ENCODE results near the gene PTPRG. TPM values are rescaled to one million over a fixed set of nuclear protein-coding genes. Genes with fewer than 3 reads are reported as not detected.

PTPRG gene
- total RNA-seq, 6 experiments from 2014 or later: 29.4 to 34.7 (median 32.7) TPM

DNA sequence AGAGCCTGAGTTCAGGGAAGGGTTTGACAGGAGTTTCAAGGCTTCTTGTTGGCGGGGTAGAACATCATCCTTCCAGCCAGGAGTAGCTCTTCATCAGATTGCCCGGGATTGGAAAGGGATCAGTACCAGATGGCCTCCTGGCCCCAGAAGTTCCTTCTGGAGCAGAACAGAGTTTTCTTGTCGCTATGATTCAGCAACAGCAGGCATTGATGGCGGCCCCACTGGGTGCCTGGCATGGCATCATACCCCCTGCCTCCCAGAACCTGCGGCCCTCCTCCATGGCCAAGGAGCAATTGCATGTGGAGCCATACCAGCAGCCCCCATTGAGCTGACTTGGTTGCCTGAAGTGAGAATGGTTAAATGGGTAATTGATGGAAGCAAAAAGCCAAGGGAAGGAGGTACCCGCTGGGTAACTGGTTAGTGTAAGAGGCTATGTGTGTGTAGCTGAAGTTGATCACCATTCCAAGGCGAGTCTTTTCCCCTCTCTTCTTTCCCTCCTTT lies 305.6 kb downstream of the PTPRG start:
- Mint-ChIP-seq H3K9me3 (no peaks in the 10 kb centered on the region), H3K27me3 (ENCODE audit: insufficient read depth) (peaks cover 2% of the 10 kb centered on the region; the same call in 1 of the 2 replicates), H3K4me1 (ENCODE audit: low read depth) (peaks cover 17% of the 10 kb centered on the region), H3K36me3 (ENCODE audit: low read depth) (no peaks in the 10 kb centered on the region), H3K27ac (no peak overlapping the region), H3K4me3 (no peak overlapping the region)
- DNase-seq: no peak
- TF ChIP-seq, protein P1, sequence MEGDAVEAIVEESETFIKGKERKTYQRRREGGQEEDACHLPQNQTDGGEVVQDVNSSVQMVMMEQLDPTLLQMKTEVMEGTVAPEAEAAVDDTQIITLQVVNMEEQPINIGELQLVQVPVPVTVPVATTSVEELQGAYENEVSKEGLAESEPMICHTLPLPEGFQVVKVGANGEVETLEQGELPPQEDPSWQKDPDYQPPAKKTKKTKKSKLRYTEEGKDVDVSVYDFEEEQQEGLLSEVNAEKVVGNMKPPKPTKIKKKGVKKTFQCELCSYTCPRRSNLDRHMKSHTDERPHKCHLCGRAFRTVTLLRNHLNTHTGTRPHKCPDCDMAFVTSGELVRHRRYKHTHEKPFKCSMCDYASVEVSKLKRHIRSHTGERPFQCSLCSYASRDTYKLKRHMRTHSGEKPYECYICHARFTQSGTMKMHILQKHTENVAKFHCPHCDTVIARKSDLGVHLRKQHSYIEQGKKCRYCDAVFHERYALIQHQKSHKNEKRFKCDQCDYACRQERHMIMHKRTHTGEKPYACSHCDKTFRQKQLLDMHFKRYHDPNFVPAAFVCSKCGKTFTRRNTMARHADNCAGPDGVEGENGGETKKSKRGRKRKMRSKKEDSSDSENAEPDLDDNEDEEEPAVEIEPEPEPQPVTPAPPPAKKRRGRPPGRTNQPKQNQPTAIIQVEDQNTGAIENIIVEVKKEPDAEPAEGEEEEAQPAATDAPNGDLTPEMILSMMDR (IDR thresholded peaks at IDR 0.05): no peak

DNA sequence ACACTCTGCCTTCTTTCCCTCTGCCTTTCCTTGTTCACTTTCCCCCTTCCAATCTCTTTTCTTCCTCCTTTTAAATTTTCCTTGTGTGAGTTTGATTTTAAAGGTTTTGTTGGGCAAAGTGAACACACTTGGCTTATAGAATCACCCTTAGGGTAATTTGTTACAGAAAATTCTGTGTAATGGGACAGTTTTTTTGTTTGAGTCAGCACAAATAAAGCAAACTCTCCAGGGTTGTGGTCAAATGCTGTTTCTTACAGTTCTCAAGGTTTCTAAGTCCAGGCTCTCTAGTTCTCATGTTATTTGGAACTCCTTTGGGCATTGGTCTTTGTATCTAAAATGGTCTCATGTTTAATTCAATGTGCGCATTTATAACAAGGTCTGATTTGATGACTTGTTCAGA lies 307.1 kb downstream of the PTPRG start:
- peaks cover 17% of the 10 kb centered on the region for H3K4me1 Mint-ChIP-seq (ENCODE audit: low read depth)
- H3K36me3 Mint-ChIP-seq (ENCODE audit: low read depth): no peaks in the 10 kb centered on the region
- TF ChIP-seq, protein P1 (IDR thresholded peaks at IDR 0.05): no peak
- H3K27ac Mint-ChIP-seq: no peak overlapping the region
- no peak overlapping the region for H3K4me3 Mint-ChIP-seq
- H3K27me3 Mint-ChIP-seq (ENCODE audit: insufficient read depth): peaks cover 2% of the 10 kb centered on the region
- DNase-seq: no peak
- H3K9me3 Mint-ChIP-seq: no peaks in the 10 kb centered on the region

GRCh38 chr3:61869371-61869770 lies 308.0 kb downstream of the PTPRG start:
- no peak for DNase-seq
- H3K27me3 Mint-ChIP-seq (ENCODE audit: insufficient read depth): peaks cover 2% of the 10 kb centered on the region
- no peak overlapping the region for H3K27ac Mint-ChIP-seq
- H3K9me3 Mint-ChIP-seq: no peaks in the 10 kb centered on the region
- peaks cover 16% of the 10 kb centered on the region for H3K4me1 Mint-ChIP-seq (ENCODE audit: low read depth)
- H3K4me3 Mint-ChIP-seq: no peak overlapping the region
- H3K36me3 Mint-ChIP-seq (ENCODE audit: low read depth): no peaks in the 10 kb centered on the region
- TF ChIP-seq, protein P1 (IDR thresholded peaks at IDR 0.05): no peak

DNA sequence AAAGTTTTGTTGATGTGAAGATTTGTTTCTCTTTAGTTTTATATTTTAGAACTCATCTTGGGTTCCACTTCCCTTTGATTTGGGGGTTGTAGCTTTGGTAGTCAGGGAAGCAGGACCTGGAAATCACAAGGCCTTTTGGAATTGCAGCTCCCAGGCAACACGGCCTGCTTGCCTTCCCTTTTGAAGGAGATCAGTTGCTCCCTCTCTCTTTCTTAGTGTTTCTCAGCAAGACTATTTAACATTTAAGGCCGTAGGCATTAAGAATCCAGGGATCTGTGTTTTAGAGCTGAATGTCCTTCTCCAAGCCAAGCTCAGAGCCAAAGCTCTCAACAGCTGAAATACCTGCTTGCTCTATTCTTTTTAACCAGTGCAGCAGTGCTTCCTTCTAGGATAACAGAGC lies 310.3 kb downstream of the PTPRG start:
- H3K27me3 Mint-ChIP-seq (ENCODE audit: insufficient read depth): no peaks in the 10 kb centered on the region; the same call in 1 of the 2 replicates
- no peak overlapping the region for H3K4me3 Mint-ChIP-seq
- H3K36me3 Mint-ChIP-seq (ENCODE audit: low read depth): no peaks in the 10 kb centered on the region
- no peak for DNase-seq
- H3K9me3 Mint-ChIP-seq: no peaks in the 10 kb centered on the region
- no peak overlapping the region for H3K27ac Mint-ChIP-seq
- peaks cover 22% of the 10 kb centered on the region for H3K4me1 Mint-ChIP-seq (ENCODE audit: low read depth)
- TF ChIP-seq, protein P1 (IDR thresholded peaks at IDR 0.05): no peak

- H3K4me3 Mint-ChIP-seq: no peak overlapping the region
- no peak overlapping the region for H3K27ac Mint-ChIP-seq
- H3K4me1 Mint-ChIP-seq (ENCODE audit: low read depth): peaks cover 27% of the 10 kb centered on the region
- H3K36me3 Mint-ChIP-seq (ENCODE audit: low read depth): no peaks in the 10 kb centered on the region
- TF ChIP-seq, protein P1 (IDR thresholded peaks at IDR 0.05): no peak
- no peak for DNase-seq
- H3K9me3 Mint-ChIP-seq: no peaks in the 10 kb centered on the region
- no peaks in the 10 kb centered on the region; the same call in 1 of the 2 replicates for H3K27me3 Mint-ChIP-seq (ENCODE audit: insufficient read depth)
Observed at GRCh38 chr3:61872077-61872706, 310.8 kb downstream of the PTPRG start.
